SH-SY5Y (cell line): Measurements from ENCODE around the gene TSPAN8.

Source experiments
- GATA2 ChIP-seq: IDR thresholded peaks from 2 replicates; pipeline ENCODE4 v1.6.1; 2011; ENCODE audit warnings: mild to moderate bottlenecking, low read depth, low read length
- GATA3 ChIP-seq: IDR thresholded peaks from 2 replicates; pipeline ENCODE4 v1.6.1; 2011; ENCODE audit warnings: low read depth, mild to moderate bottlenecking, low read length, moderate library complexity

Gene TSPAN8

GRCh38 chr12:71107936-71108335, 49.9 kb downstream of the TSPAN8 start:
- TF ChIP-seq GATA3, result no peak
- no peak for TF ChIP-seq GATA2

GRCh38 chr12:71105956-71106355, 51.8 kb downstream of the TSPAN8 start:
- TF ChIP-seq GATA2, result no peak
- no peak for TF ChIP-seq GATA3

- TF ChIP-seq GATA2 (no peak), GATA3 (no peak)
Measured at GRCh38 chr12:71092290-71092689, 65.5 kb downstream of the TSPAN8 start.

GRCh38 chr12:71090971-71091370, 66.8 kb downstream of the TSPAN8 start:
- TF ChIP-seq GATA2 (no peak), GATA3 (no peak)

GRCh38 chr12:71085575-71085974, 72.2 kb downstream of the TSPAN8 start:
- TF ChIP-seq GATA3, result no peak
- no peak for TF ChIP-seq GATA2

- TF ChIP-seq GATA3 (no peak), GATA2 (no peak)
Measured at GRCh38 chr12:71075743-71076142, 82.1 kb downstream of the TSPAN8 start.
